HG03175 (cell line): ENCODE data around the gene PCSK6.

Experiments used
- ATAC-seq: cut with Tn5 transposase; IDR thresholded peaks from one replicate; pipeline ENCODE4 v1.9.1; 2021; ENCODE audit warnings: mild to moderate bottlenecking, moderate library complexity; ENCODE audit not compliant: unreplicated experiment

PCSK6 gene

GRCh38 chr15:101486696-101487459 lies 2.6 kb downstream of the PCSK6 start:
- no peak for ATAC-seq

GRCh38 chr15:101483462-101483861 lies 6.0 kb downstream of the PCSK6 start:
- no peak for ATAC-seq

GRCh38 chr15:101482526-101483371 lies 6.8 kb downstream of the PCSK6 start:
- ATAC-seq, result no peak

GRCh38 chr15:101481917-101482525 lies 7.5 kb downstream of the PCSK6 start:
- ATAC-seq, result no peak

GRCh38 chr15:101481381-101481705 lies 8.2 kb downstream of the PCSK6 start:
- ATAC-seq, result no peak

DNA sequence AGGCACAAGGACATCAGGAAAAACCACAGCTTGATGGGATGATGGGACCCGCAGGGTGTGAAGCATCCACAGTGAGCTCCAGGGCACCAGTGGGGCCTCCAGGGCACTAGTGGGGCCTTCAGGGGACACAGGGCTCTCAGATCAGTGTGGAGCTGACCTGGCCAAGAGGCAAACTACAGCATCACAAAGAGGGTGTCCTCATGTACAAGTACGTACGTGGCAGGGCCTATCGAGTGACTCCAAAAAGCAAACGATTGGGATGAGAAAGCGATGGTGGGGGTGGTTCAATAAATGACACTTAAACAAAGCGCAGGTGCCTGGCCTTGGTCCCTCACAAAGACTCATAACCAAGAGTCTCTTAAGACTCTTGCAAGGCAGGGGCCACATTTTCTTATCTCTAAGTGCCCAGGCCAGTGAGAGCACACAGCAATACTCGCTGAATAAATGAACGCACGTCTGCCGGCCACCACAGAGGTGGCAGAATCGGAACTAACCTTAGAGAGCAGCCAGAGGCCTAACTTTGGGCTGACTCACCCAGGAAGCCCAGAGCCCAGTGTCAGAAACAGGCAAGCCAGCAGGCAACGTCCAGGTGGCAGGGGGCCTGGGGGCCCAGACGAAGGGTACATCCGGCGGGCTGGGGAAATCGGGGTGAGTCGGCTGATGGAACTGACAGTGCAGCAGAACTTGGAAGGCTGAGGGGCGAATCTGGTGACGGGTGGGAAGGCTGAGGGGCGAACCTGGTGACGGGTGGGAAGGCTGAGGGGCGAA lies 8.7 kb downstream of the PCSK6 start:
- ATAC-seq, result no peak

GRCh38 chr15:101479851-101480612 lies 9.5 kb downstream of the PCSK6 start:
- no peak for ATAC-seq

DNA sequence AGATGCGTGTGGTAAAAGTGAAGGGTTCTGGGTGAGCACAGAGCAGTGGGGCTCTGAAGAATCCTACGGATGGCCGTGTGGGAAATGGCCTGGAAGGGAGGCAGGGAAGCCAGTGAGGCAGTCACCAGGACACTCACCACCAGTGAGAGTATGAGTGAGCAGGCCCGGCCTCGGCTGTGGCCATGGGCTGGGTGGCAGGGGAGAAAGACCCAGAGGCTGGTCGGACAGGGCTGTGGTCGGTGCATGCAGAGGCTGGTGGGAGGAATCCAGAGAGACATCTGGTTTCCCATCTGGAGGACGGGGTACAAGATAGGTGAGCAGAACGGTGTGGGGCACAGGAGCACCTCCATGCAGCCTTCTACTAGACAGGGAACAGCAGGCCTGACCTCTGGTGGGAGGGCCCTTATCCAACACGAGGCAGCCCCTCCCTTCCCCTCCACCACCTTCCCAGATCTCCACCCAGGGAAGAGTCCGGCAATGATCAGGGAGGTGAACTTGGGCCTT lies 10.1 kb downstream of the PCSK6 start:
- ATAC-seq, result no peak

GRCh38 chr15:101478701-101479341 lies 10.7 kb downstream of the PCSK6 start:
- ATAC-seq, result no peak

- ATAC-seq, result no peak
These were observed 11.6 kb downstream of the PCSK6 start for GRCh38 chr15:101477851-101478362.

DNA sequence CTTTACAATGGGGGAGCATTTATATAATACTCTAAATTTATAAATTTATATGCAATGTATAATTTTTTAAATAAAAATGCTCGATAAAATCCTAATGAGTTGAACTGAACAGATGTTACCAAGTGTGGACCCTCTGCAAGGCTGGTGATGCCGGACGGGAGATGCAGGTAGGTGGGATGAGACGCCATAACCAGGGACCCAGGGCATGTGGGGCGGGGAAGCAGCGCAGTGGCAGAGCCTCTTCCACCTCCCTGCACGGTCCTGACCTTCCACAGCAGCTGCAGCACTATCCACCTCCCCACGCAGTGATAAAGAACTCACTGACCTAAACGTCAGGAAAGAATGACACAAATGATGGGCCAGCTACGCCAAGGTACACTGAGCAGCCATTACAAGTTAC lies 12.8 kb downstream of the PCSK6 start:
- ATAC-seq, result no peak

DNA sequence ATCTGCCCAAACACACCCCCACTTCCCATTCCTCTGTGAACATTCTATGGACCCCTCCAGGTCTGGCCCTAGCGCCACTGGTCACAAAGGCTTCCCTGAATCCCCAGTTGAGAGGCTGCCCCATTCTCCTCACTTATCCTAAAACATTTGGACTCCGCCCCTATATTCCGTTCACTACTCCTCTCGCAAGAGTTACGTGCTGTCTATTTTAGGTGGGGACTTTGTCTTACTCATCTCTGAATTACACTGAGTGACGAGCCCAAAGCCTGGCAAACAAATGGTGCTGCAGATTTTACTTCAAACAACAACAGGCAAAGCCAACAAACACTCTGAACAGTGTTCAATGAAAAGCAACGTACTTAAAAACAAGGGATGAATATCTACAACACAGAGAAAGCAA lies 14.5 kb downstream of the PCSK6 start:
- no peak for ATAC-seq

- ATAC-seq, result no peak
These were observed 15.3 kb downstream of the PCSK6 start for GRCh38 chr15:101474233-101474632.

GRCh38 chr15:101472033-101472432 lies 17.5 kb downstream of the PCSK6 start:
- no peak for ATAC-seq

GRCh38 chr15:101470548-101471239 lies 18.8 kb downstream of the PCSK6 start:
- no peak for ATAC-seq

DNA sequence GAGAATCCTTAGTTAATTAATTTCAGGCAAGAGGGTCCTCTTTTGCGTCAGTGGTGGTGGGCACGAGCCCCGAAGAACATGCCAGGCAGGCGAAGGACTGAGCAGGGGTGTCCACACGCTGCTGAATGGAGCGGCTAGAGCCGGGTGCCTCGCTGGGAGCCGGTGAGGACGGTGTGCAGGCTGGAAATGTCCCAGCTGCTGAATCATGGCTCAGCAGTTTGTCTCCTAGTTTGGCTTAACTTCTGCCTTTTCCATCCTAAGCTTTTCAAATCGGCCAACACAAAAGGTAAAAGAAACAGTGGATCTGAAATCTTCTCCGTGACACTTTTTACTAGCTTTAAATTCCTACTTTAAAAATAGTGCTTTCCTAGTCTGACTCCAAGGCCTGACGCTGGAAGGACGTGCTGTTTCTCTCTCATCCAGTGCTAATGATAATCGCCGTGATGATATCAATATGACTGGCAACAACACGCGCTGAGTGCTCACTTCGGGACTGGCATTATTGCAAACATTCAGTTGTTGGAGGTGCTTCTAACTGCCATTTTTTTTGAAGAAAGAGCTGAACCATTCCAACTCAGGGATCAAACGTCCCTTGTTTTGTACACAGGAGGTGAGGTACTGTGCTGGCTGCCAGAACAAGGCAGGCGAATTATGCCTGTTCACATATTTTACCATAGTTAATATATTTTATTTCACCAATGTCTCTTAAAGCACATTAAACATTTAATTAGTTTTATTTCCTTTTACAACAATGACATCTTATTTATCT lies 19.8 kb downstream of the PCSK6 start:
- no peak for ATAC-seq

GRCh38 chr15:101466188-101466587 lies 23.3 kb downstream of the PCSK6 start:
- no peak for ATAC-seq

DNA sequence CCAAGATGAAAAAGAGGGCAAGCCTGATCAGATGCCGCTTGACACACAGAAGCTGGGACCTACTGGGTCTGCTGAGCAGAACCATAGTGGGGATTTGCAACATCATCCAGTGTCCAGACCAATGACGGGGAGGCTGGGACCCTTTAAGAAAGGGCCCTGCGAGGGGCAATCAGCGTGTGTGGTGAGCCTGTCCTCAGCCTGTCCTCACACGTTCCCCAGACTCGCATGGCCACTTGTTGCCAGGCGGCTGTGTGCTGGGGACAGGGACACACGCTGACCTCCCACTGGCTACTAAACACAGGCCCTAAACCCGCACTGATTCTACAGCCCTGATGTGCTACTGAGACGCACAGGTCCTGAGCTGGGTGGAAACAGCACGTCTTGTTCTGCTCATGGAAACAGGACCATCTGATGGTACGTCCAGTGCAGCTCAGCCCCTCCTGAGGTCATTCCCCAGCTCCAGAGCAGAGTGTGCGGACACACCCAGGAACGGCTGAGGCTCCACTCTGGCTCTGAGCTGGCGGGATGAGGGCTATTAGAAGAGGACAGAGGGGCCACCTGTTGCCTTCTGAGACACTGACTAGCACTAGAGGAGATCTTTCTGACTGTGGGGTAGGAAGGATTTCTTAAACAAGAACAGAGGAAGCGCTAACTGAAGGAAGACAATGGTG lies 24.4 kb downstream of the PCSK6 start:
- ATAC-seq, result no peak
